IMR-90 (cell line): ENCODE results near the gene EPHB1. TPM values are rescaled to one million over a fixed set of nuclear protein-coding genes. Genes with fewer than 3 reads are reported as not detected.

Experiments used
- ATAC-seq: fragments of 200-7000 bp; cut with Tn5 transposase; 2 replicates; pipeline ENCODE4 v1.9.1; 2020; ENCODE audit warnings: low read depth, mild to moderate bottlenecking, moderate library complexity
- BruUV-seq: library from RNA; stranded (reverse); fragments of 400-500 nt; replicated peaks from 2 replicates; lab custom pipeline; 2021; lab: Mats Ljungman, UMichigan
- CTCF ChIA-PET: fragments of 300-600 bp; formaldehyde crosslinking; extraction: SDS; loops from one replicate; lab custom pipeline; 2021; ENCODE audit warnings: antibody characterized with exemption; lab: Yijun Ruan, JAX
- POLR2A ChIA-PET: fragments of 300-600 bp; sonication (Branson Sonifier 250); formaldehyde crosslinking; loops from one replicate; lab custom pipeline; 2022; ENCODE audit warnings: antibody characterized with exemption; ENCODE audit not compliant: unreplicated experiment; lab: Charles Lee
- DNase-seq: peaks from one replicate; pipeline ENCODE4 v3.0.0; 2013
- H2AFZ ChIP-seq: replicated peaks from 2 replicates; pipeline ENCODE3; 2013; ENCODE audit warnings: low read length, mild to moderate bottlenecking; ENCODE audit not compliant: poor library complexity
- H2AK5ac ChIP-seq: 2 replicates; pipeline ENCODE4 v1.6.1; 2013; ENCODE audit warnings: low read depth, low read length, inconsistent platforms
- H2AK9ac ChIP-seq: replicated peaks from 2 replicates; pipeline ENCODE3; 2013; ENCODE audit warnings: mild to moderate bottlenecking, low read depth, low read length, moderate library complexity; ENCODE audit not compliant: poor library complexity
- H2BK120ac ChIP-seq: 2 replicates; pipeline ENCODE4 v1.6.1; 2013; ENCODE audit warnings: low read depth, low read length, inconsistent platforms
- H2BK15ac ChIP-seq: 3 replicates; pipeline ENCODE4 v1.6.1; 2013; ENCODE audit warnings: low read depth, low read length, inconsistent platforms
- H2BK20ac ChIP-seq: 2 replicates; pipeline ENCODE4 v1.6.1; 2013; ENCODE audit warnings: low read depth, mild to moderate bottlenecking, inconsistent platforms, low read length, moderate library complexity
- H2BK5ac ChIP-seq: 2 replicates; pipeline ENCODE4 v1.6.1; 2013; ENCODE audit warnings: mild to moderate bottlenecking, low read depth, low read length, inconsistent platforms; ENCODE audit not compliant: poor library complexity, severe bottlenecking
- H3K14ac ChIP-seq: replicated peaks from 2 replicates; pipeline ENCODE4 v1.6.1; 2013; ENCODE audit warnings: low read depth, low read length, inconsistent platforms
- H3K18ac ChIP-seq: 2 replicates; pipeline ENCODE4 v1.6.1; 2013; ENCODE audit warnings: low read depth, low read length, control low read depth
- H3K23ac ChIP-seq: 2 replicates; pipeline ENCODE4 v1.6.1; 2013; ENCODE audit warnings: low read depth, low read length, inconsistent platforms
- H3K27ac ChIP-seq: 2 replicates; pipeline ENCODE4 v1.5.1; 2013; ENCODE audit warnings: mild to moderate bottlenecking, control low read depth, low read length; ENCODE audit not compliant: insufficient read depth
- H3K27me3 ChIP-seq: 2 replicates; pipeline ENCODE4 v1.6.1; 2013; ENCODE audit warnings: low read length; ENCODE audit not compliant: control insufficient read depth, insufficient read depth
- H3K36me3 ChIP-seq: 2 replicates; pipeline ENCODE4 v1.6.1; 2013; ENCODE audit warnings: low read length, mixed read lengths; ENCODE audit not compliant: control insufficient read depth, insufficient read depth
- H3K4ac ChIP-seq: 2 replicates; pipeline ENCODE4 v1.6.1; 2013; ENCODE audit warnings: low read depth, low read length, inconsistent platforms
- H3K4me1 ChIP-seq: 2 replicates; pipeline ENCODE4 v1.6.1; 2013; ENCODE audit warnings: low read length, mixed read lengths; ENCODE audit not compliant: control insufficient read depth, insufficient read depth
- H3K4me2 ChIP-seq: 2 replicates; pipeline ENCODE4 v1.6.1; 2013; ENCODE audit warnings: low read depth, mild to moderate bottlenecking, control low read depth, low read length, moderate library complexity
- H3K4me3 ChIP-seq: 2 replicates; pipeline ENCODE4 v1.5.1; 2013; ENCODE audit warnings: low read depth, mild to moderate bottlenecking, control low read depth, low read length, moderate library complexity; ENCODE audit not compliant: insufficient read depth
- H3K56ac ChIP-seq: 2 replicates; pipeline ENCODE4 v1.6.1; 2013; ENCODE audit warnings: low read length, inconsistent platforms; ENCODE audit not compliant: insufficient read depth; ENCODE audit errors: extremely low read depth
- H3K79me1 ChIP-seq, 2 experiments: 2 replicates each; pipeline ENCODE4 v1.6.1; 2013; ENCODE audit warnings: low read length in 2 of 2, inconsistent platforms in 1 of 2, low read depth in 1 of 2
- H3K9ac ChIP-seq: 2 replicates; pipeline ENCODE4 v1.6.1; 2013; ENCODE audit warnings: low read depth, low read length, control low read depth
- H3K9me1 ChIP-seq: 2 replicates; pipeline ENCODE4 v1.6.1; 2013; ENCODE audit warnings: low read length, inconsistent platforms; ENCODE audit not compliant: insufficient read depth
- H3K9me3 ChIP-seq: 2 replicates; pipeline ENCODE4 v1.6.1; 2013; ENCODE audit warnings: low read length; ENCODE audit not compliant: control insufficient read depth, insufficient read depth
- H4K20me1 ChIP-seq: 2 replicates; pipeline ENCODE4 v1.6.1; 2013; ENCODE audit warnings: low read length, inconsistent platforms; ENCODE audit not compliant: insufficient read depth
- H4K5ac ChIP-seq: 2 replicates; pipeline ENCODE4 v1.6.1; 2013; ENCODE audit warnings: mild to moderate bottlenecking, low read depth, low read length, control low read depth
- H4K8ac ChIP-seq, 2 experiments: 2 replicates each; pipeline ENCODE4 v1.6.1; 2013; ENCODE audit warnings: low read depth in 2 of 2, low read length in 2 of 2, control low read depth in 1 of 2, inconsistent platforms in 1 of 2
- H4K91ac ChIP-seq: 2 replicates; pipeline ENCODE4 v1.6.1; 2013; ENCODE audit warnings: low read depth, low read length, inconsistent platforms; ENCODE audit not compliant: insufficient read depth
- BHLHE40 ChIP-seq: fragments of 150-350 bp; IDR thresholded peaks from 2 replicates; pipeline ENCODE4 v1.6.1; 2016; ENCODE audit warnings: mild to moderate bottlenecking, low read depth, low read length
- CEBPB ChIP-seq: IDR thresholded peaks from 2 replicates; pipeline ENCODE4 v1.6.1; 2012; ENCODE audit warnings: low read depth, low read length, improper control_type of control experiment
- CHD1 ChIP-seq: IDR thresholded peaks from 2 replicates; pipeline ENCODE4 v1.6.1; 2012; ENCODE audit warnings: low read depth, low read length, improper control_type of control experiment
- FOS ChIP-seq: fragments of 150-350 bp; IDR thresholded peaks from 2 replicates; pipeline ENCODE4 v1.6.1; 2016; ENCODE audit warnings: low read depth, low read length
- MAFK ChIP-seq: IDR thresholded peaks from 2 replicates; pipeline ENCODE4 v1.6.1; 2012; ENCODE audit warnings: low read depth, low read length, improper control_type of control experiment
- MAZ ChIP-seq: IDR thresholded peaks from 2 replicates; pipeline ENCODE4 v1.6.1; 2012; ENCODE audit warnings: low read depth, mild to moderate bottlenecking, low read length, improper control_type of control experiment, moderate library complexity, borderline replicate concordance
- MXI1 ChIP-seq: IDR thresholded peaks from 2 replicates; pipeline ENCODE4 v1.6.1; 2012; ENCODE audit warnings: low read depth, mild to moderate bottlenecking, low read length, moderate library complexity, borderline replicate concordance
- NFE2L2 ChIP-seq: fragments of 150-350 bp; IDR thresholded peaks from 2 replicates; pipeline ENCODE4 v1.6.1; 2016; ENCODE audit warnings: low read depth, mild to moderate bottlenecking, low read length
- POLR2A ChIP-seq: IDR thresholded peaks from 2 replicates; pipeline ENCODE4 v1.6.1; 2012; ENCODE audit warnings: mild to moderate bottlenecking, low read depth, low read length
- RAD21 ChIP-seq: IDR thresholded peaks from 2 replicates; pipeline ENCODE4 v1.6.1; 2012; ENCODE audit warnings: low read length, improper control_type of control experiment
- RCOR1 ChIP-seq: IDR thresholded peaks from 2 replicates; pipeline ENCODE4 v1.6.1; 2012; ENCODE audit warnings: mild to moderate bottlenecking, low read length, improper control_type of control experiment; ENCODE audit not compliant: insufficient replicate concordance
- RFX5 ChIP-seq: IDR thresholded peaks from 2 replicates; pipeline ENCODE4 v1.8.0; 2012; ENCODE audit warnings: low read depth, mild to moderate bottlenecking, low read length, moderate library complexity
- SMC3 ChIP-seq: fragments of 150-350 bp; IDR thresholded peaks from 2 replicates; pipeline ENCODE4 v1.6.1; 2016; ENCODE audit warnings: low read depth, mild to moderate bottlenecking, antibody characterized with exemption, low read length, moderate library complexity
- WGBS, 2 experiments: methylation state at CpG; one replicate each; pipeline versions ENCODE4 v1.1.5 to v1.1.7; 2013; ENCODE audit warnings: missing lambda C conversion rate in 2 of 2; ENCODE audit not compliant: insufficient read length in 1 of 2; ENCODE audit errors: extremely low coverage in 2 of 2; 5-methylcytosine and 5-hydroxymethylcytosine counted together
- dilution Hi-C: fragments of 300-500 bp; cut with HindIII; formaldehyde crosslinking; loops from one replicate; pipeline ENCODE4 v1.14.3; 2018; ENCODE audit warnings: low sequenced_read_pairs; ENCODE audit not compliant: unreplicated experiment
- in situ Hi-C: fragments of 300-500 bp; cut with MboI; formaldehyde crosslinking; loops from 3 replicates; pipeline ENCODE4 v1.14.3; 2019; ENCODE audit warnings: low sequenced_read_pairs, inconsistent platforms, mixed read lengths
- intact Hi-C: fragments of 100-400 bp; cut with micrococcal nuclease; formaldehyde crosslinking; loops from 2 replicates; pipeline ENCODE4 v1.10.0; 2022
- polyA plus RNA-seq, 3 experiments: library from polyadenylated mRNA; depleted of rRNA; stranded (reverse); fragments of >200 nt; gene quantifications; 2 replicates each; pipeline ENCODE4 v1.2.3, GENCODE V29; 2012; ENCODE audit warnings: low replicate concordance in 1 of 3
- total RNA-seq: library from RNA; depleted of rRNA; stranded (reverse); fragments of >200 nt; gene quantifications from 2 replicates; pipeline ENCODE4 v1.2.3, GENCODE V29; 2012
- TF ChIP-seq, protein P1 (sequence below): fragments of 150-350 bp; IDR thresholded peaks from 2 replicates; pipeline ENCODE4 v1.6.1; 2016; ENCODE audit warnings: low read depth, mild to moderate bottlenecking, low read length, moderate library complexity, borderline replicate concordance
- TF ChIP-seq, protein P2 (sequence below): conservative IDR thresholded peaks from 2 replicates; pipeline ENCODE4 v1.5.1; 2012; ENCODE audit warnings: mild to moderate bottlenecking, low read depth, low read length, improper control_type of control experiment
- TF ChIP-seq, protein P3 (sequence below): fragments of 150-350 bp; IDR thresholded peaks from 2 replicates; pipeline ENCODE4 v1.6.1; 2017; ENCODE audit warnings: mild to moderate bottlenecking, antibody characterized with exemption, low read length, low read depth

Gene EPHB1
- total and polyA plus RNA-seq, 2 of the 4 experiments (the other 2 are of a cell fraction) = 0.17 to 0.36 TPM

DNA sequence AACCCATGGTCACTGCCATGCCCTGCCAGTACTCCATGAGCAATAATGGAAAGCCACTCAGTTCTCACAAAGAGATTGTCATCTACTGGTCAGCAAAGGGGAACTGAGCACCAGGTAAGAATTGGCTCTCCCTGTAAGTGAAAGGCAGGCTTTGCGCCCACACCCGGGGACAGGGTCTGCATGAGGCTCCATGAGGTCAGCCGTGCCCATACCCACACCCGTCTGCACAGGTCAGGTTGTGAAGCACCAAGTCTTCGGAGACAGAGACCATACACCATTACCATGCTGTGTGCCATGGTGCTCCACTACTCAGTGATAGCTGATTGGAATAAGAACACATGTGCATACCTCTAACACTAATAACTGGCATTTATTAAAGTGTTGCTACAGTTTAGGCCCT lies 322.9 kb downstream of the EPHB1 start:
- no peaks in the 10 kb centered on the region for H3K36me3 ChIP-seq
- no peak overlapping the region for H3K23ac ChIP-seq
- H2BK15ac ChIP-seq = no peak overlapping the region
- no peak for ATAC-seq
- no peak overlapping the region for H2AK9ac ChIP-seq
- no peak overlapping the region for H2BK20ac ChIP-seq
- H3K4ac ChIP-seq = no peak overlapping the region
- H2BK120ac ChIP-seq = no peak overlapping the region
- H3K4me1 ChIP-seq = no peaks in the 10 kb centered on the region
- BruUV-seq = no TSS peak
- H4K5ac ChIP-seq = no peak overlapping the region
- H3K4me3 ChIP-seq = no peak overlapping the region
- TF ChIP-seq, protein P1, sequence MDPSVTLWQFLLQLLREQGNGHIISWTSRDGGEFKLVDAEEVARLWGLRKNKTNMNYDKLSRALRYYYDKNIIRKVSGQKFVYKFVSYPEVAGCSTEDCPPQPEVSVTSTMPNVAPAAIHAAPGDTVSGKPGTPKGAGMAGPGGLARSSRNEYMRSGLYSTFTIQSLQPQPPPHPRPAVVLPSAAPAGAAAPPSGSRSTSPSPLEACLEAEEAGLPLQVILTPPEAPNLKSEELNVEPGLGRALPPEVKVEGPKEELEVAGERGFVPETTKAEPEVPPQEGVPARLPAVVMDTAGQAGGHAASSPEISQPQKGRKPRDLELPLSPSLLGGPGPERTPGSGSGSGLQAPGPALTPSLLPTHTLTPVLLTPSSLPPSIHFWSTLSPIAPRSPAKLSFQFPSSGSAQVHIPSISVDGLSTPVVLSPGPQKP = no peak
- TF ChIP-seq MAFK (no peak), SMC3 (no peak), POLR2A (no peak), NFE2L2 (no peak), MXI1 (no peak), FOS (no peak), CEBPB (no peak), RFX5 (no peak), BHLHE40 (no peak), RCOR1 (no peak), RAD21 (no peak), MAZ (no peak), CHD1 (no peak)
- TF ChIP-seq, protein P2, sequence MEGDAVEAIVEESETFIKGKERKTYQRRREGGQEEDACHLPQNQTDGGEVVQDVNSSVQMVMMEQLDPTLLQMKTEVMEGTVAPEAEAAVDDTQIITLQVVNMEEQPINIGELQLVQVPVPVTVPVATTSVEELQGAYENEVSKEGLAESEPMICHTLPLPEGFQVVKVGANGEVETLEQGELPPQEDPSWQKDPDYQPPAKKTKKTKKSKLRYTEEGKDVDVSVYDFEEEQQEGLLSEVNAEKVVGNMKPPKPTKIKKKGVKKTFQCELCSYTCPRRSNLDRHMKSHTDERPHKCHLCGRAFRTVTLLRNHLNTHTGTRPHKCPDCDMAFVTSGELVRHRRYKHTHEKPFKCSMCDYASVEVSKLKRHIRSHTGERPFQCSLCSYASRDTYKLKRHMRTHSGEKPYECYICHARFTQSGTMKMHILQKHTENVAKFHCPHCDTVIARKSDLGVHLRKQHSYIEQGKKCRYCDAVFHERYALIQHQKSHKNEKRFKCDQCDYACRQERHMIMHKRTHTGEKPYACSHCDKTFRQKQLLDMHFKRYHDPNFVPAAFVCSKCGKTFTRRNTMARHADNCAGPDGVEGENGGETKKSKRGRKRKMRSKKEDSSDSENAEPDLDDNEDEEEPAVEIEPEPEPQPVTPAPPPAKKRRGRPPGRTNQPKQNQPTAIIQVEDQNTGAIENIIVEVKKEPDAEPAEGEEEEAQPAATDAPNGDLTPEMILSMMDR = no peak
- TF ChIP-seq, protein P3, sequence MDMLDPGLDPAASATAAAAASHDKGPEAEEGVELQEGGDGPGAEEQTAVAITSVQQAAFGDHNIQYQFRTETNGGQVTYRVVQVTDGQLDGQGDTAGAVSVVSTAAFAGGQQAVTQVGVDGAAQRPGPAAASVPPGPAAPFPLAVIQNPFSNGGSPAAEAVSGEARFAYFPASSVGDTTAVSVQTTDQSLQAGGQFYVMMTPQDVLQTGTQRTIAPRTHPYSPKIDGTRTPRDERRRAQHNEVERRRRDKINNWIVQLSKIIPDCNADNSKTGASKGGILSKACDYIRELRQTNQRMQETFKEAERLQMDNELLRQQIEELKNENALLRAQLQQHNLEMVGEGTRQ = no peak
- H4K91ac ChIP-seq = no peak overlapping the region
- no peak overlapping the region for H2AFZ ChIP-seq
- H2AK5ac ChIP-seq = no peak overlapping the region
- H4K20me1 ChIP-seq = no peaks in the 10 kb centered on the region
- no peaks in the 10 kb centered on the region for H3K79me1 ChIP-seq
- no peak overlapping the region for H3K9ac ChIP-seq
- dilution Hi-C loops (no loop called here), intact Hi-C loops (no loop called here), in situ Hi-C loops (no loop called here)
- no peaks in the 10 kb centered on the region for H3K27me3 ChIP-seq
- DNase-seq = no peak
- H3K4me2 ChIP-seq = no peak overlapping the region
- ChIA-PET CTCF (no interaction called here), POLR2A (no interaction called here)
- no peak overlapping the region for H3K18ac ChIP-seq
- H3K27ac ChIP-seq = no peak overlapping the region
- no peak overlapping the region for H4K8ac ChIP-seq
- H2BK5ac ChIP-seq = no peak overlapping the region
- WGBS, 2 experiments = no CpG with 5 or more reads among the region's 5 CpGs
- H3K9me3 ChIP-seq = peaks cover 2% of the 10 kb centered on the region; the same call in 1 of the 2 replicates
- H3K9me1 ChIP-seq = no peaks in the 10 kb centered on the region
- H3K56ac ChIP-seq = no peak overlapping the region
- H3K14ac ChIP-seq = no peak overlapping the region
